Gastrocnemius medialis (tissue), 4 donors: ENCODE measurements around the gene ITGAV. TPM values are rescaled to one million over a fixed set of nuclear protein-coding genes. Genes with fewer than 3 reads are reported as not detected.

Experiments used
- ATAC-seq, 2 donors: fragments of 150-250 bp; one replicate each; pipeline ENCODE4 v1.9.1; 2016
- DNase-seq, 2 donors: peaks; one replicate each; pipeline ENCODE4 v3.0.0-alpha.2; 2019
- H3K27ac ChIP-seq, 4 donors: fragments of 200-600 bp; sonication (generic); 1 replicate in 1 of 4; 2 replicates in 3 of 4; pipeline ENCODE4 v1.5.1; 2016 to 2018; ENCODE audit warnings: mild to moderate bottlenecking in 2 of 4, moderate library complexity in 1 of 4
- H3K27me3 ChIP-seq, 3 donors: fragments of 200-600 bp; sonication (generic) in 2 of 3; 1 replicate in 1 of 3; 2 replicates in 2 of 3; pipeline versions ENCODE4 v1.5.1 to v1.6.0; 2016 to 2019; ENCODE audit warnings: mild to moderate bottlenecking in 1 of 3, moderate library complexity in 1 of 3
- H3K36me3 ChIP-seq, 2 donors: fragments of 200-600 bp; sonication (generic) in 1 of 2; one replicate each; pipeline ENCODE4 v1.5.1; 2017 to 2018
- H3K4me1 ChIP-seq, 2 donors: fragments of 200-600 bp; sonication (generic) in 1 of 2; one replicate each; pipeline ENCODE4 v1.5.1; 2016 to 2017; ENCODE audit warnings: mild to moderate bottlenecking in 2 of 2
- H3K4me3 ChIP-seq, 4 donors: fragments of 200-600 bp; sonication (generic) in 3 of 4; 1 replicate in 1 of 4; 2 replicates in 3 of 4; pipeline ENCODE4 v1.5.1; 2016 to 2019; ENCODE audit warnings: mild to moderate bottlenecking in 2 of 4
- H3K9me3 ChIP-seq, 3 donors: fragments of 200-600 bp; sonication (generic) in 2 of 3; 1 replicate in 1 of 3; 2 replicates in 2 of 3; pipeline ENCODE4 v1.5.1; 2016 to 2019
- CTCF ChIP-seq, 5 experiments: fragments of 450-650 bp in 3 of 5; fragments of 200-600 bp in 2 of 5; sonication (generic) in 2 of 5; IDR thresholded peaks in 4 of 5; conservative IDR thresholded peaks in 1 of 5; 1 replicate in 4 of 5; 2 replicates in 1 of 5; pipeline ENCODE4 v1.5.1; 2016 to 2019; ENCODE audit warnings: antibody characterized with exemption in 5 of 5, mild to moderate bottlenecking in 3 of 5, moderate library complexity in 3 of 5
- POLR2A ChIP-seq, 2 donors: fragments of 450-650 bp; IDR thresholded peaks; one replicate each; pipeline ENCODE4 v1.6.1; 2017; ENCODE audit warnings: antibody characterized with exemption in 2 of 2, mild to moderate bottlenecking in 2 of 2, moderate library complexity in 2 of 2
- in situ Hi-C, 4 donors: fragments of 200-750 bp; cut with MboI; loops; one replicate each; pipeline versions ENCODE4 v1.15.0 to v1.8.0; 2017; ENCODE audit warnings: low sequenced_read_pairs in 4 of 4
- intact Hi-C: fragments of 100-400 bp; cut with DNase I; formaldehyde crosslinking; loops from one replicate; pipeline ENCODE4 v1.15.1; 2023; ENCODE audit warnings: low total_unique reads
- total RNA-seq, 4 donors: library from RNA; depleted of rRNA; stranded (reverse); fragments of >200 nt; gene quantifications; one replicate each; pipeline versions ENCODE4 v1.1.0 to v1.2.3, GENCODE V29; 2016

Gene ITGAV
- total RNA-seq, 4 donors from 2014 or later = 30.0 to 63.1 (median 47.4) TPM

DNA sequence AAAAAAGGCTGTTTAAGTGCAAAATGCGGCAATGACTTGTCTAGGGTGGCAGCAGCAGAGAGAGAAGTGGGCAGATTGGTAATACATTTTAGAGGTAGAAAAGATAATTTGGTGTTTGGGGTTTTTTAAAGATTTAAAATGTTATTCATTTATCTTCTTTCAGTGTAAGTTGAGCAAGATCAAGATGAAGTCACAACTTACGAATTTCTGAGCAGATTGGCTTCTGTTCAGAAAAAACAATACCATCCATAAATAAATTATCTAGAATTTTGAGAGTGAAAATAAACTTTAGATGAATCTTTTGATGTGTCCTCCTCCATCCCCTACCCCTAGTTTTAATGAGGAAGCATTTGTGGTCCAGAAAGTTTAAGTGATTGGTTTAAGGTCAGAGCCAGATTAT is 56.1 kb downstream of the ITGAV start:
- no peak overlapping the region for H3K27ac ChIP-seq
- no peaks in the 10 kb centered on the region for H3K27me3 ChIP-seq
- TF ChIP-seq CTCF (IDR thresholded peaks at IDR 0.05 in 4 of 5, conservative IDR thresholded peaks at IDR 0.05 in 1 of 5) = no peak
- TF ChIP-seq POLR2A (IDR thresholded peaks at IDR 0.05) = no peak
- H3K4me1 ChIP-seq = no peaks in the 10 kb centered on the region
- ATAC-seq (no peak), DNase-seq (no peak)
- no peaks in the 10 kb centered on the region for H3K9me3 ChIP-seq
- no peak overlapping the region for H3K4me3 ChIP-seq
- peaks cover 0 to 63% of the 10 kb centered on the region in 2 donors for H3K36me3 ChIP-seq
- in situ Hi-C loops (loop anchor here in 3 of 4 donors (5.0 to 10.0 kb wide), 2 partner anchors 139 to 141 kb away; no protein-coding TSS in a partner anchor), intact Hi-C loops (no loop called here)

GRCh38 chr2:186648130-186648529 is 58.3 kb downstream of the ITGAV start:
- H3K4me1 ChIP-seq = no peaks in the 10 kb centered on the region
- no peak for TF ChIP-seq CTCF (IDR thresholded peaks at IDR 0.05 in 4 of 5, conservative IDR thresholded peaks at IDR 0.05 in 1 of 5)
- TF ChIP-seq POLR2A (IDR thresholded peaks at IDR 0.05) = no peak
- in situ Hi-C loops (loop anchor here in 3 of 4 donors (5.0 to 10.0 kb wide), 2 partner anchors 141 to 143 kb away; no protein-coding TSS in a partner anchor), intact Hi-C loops (no loop called here)
- no peak overlapping the region for H3K4me3 ChIP-seq
- H3K27me3 ChIP-seq = no peaks in the 10 kb centered on the region
- H3K27ac ChIP-seq = no peak overlapping the region
- no peak for DNase-seq
- no peak for ATAC-seq
- H3K9me3 ChIP-seq = no peaks in the 10 kb centered on the region
- peaks cover 0 to 71% of the 10 kb centered on the region in 2 donors for H3K36me3 ChIP-seq

GRCh38 chr2:186653511-186653910 is 63.7 kb downstream of the ITGAV start:
- Histone ChIP-seq H3K27me3 (no peaks in the 10 kb centered on the region), H3K4me1 (no peaks in the 10 kb centered on the region), H3K4me3 (no peak overlapping the region), H3K27ac (no peak overlapping the region), H3K9me3 (no peaks in the 10 kb centered on the region), H3K36me3 (peaks cover 0 to 64% of the 10 kb centered on the region in 2 donors)
- DNase-seq = no peak
- no peak for TF ChIP-seq CTCF (IDR thresholded peaks at IDR 0.05 in 4 of 5, conservative IDR thresholded peaks at IDR 0.05 in 1 of 5)
- TF ChIP-seq POLR2A (IDR thresholded peaks at IDR 0.05) = no peak
- in situ Hi-C loops (no loop called here), intact Hi-C loops (no loop called here)
- ATAC-seq = no peak

- ATAC-seq = no peak
- DNase-seq = no peak
- no peaks in the 10 kb centered on the region for H3K9me3 ChIP-seq
- H3K36me3 ChIP-seq = peaks cover 0 to 54% of the 10 kb centered on the region in 2 donors
- in situ Hi-C loops (no loop called here), intact Hi-C loops (no loop called here)
- H3K27me3 ChIP-seq = no peaks in the 10 kb centered on the region
- TF ChIP-seq POLR2A (IDR thresholded peaks at IDR 0.05) = no peak
- H3K4me3 ChIP-seq = no peak overlapping the region
- H3K27ac ChIP-seq = no peak overlapping the region
- no peaks in the 10 kb centered on the region for H3K4me1 ChIP-seq
Measured at GRCh38 chr2:186659383-186659782, 69.5 kb downstream of the ITGAV start.

- TF ChIP-seq CTCF (IDR thresholded peaks at IDR 0.05 in 4 of 5, conservative IDR thresholded peaks at IDR 0.05 in 1 of 5) = no peak
- no peak for TF ChIP-seq POLR2A (IDR thresholded peaks at IDR 0.05)
- H3K27ac ChIP-seq = no peak overlapping the region
- H3K27me3 ChIP-seq = no peaks in the 10 kb centered on the region
- no peak overlapping the region for H3K4me3 ChIP-seq
- DNase-seq (no peak), ATAC-seq (no peak)
- H3K4me1 ChIP-seq = no peaks in the 10 kb centered on the region
- H3K36me3 ChIP-seq = peaks cover 0 to 74% of the 10 kb centered on the region in 2 donors
- intact Hi-C loops = no loop called here
- in situ Hi-C loops = no loop called here
- H3K9me3 ChIP-seq = no peaks in the 10 kb centered on the region
Measured at GRCh38 chr2:186664385-186665043, 74.7 kb downstream of the ITGAV start.
